NOMO-1 (cell line): ENCODE measurements around the gene S1PR1.
"Not testable (repeated sequence)": the region's sequence is repeated elsewhere in the genome, so short reads cannot be mapped to it uniquely, and the experiment has no call there.

Source experiments
- DNase-seq, 2 experiments: peaks; one replicate each; lab custom pipeline; 2025; ENCODE audit not compliant: unreplicated experiment in 2 of 2; lab: John Stamatoyannopoulos, UW

Gene S1PR1

GRCh38 chr1:101236516-101237228 lies at the start of gene S1PR1:
Gene S1PR1 (plus strand): TSS chr1:101237019. CDS start chr1:101238985, 1,966 bp downstream.
- no peak for DNase-seq

GRCh38 chr1:101187297-101187696 lies 49.5 kb upstream of the S1PR1 start:
- peak in 1 of 2 experiments; percentile 43 for DNase-seq

GRCh38 chr1:101188331-101188730 lies 48.5 kb upstream of the S1PR1 start:
- no peak for DNase-seq

- not testable (repeated sequence) for DNase-seq
These were observed 47.9 kb upstream of the S1PR1 start for GRCh38 chr1:101188968-101189367.

GRCh38 chr1:101190441-101190840 lies 46.4 kb upstream of the S1PR1 start:
- DNase-seq, result no peak

GRCh38 chr1:101191049-101191448 lies 45.8 kb upstream of the S1PR1 start:
- peak in 1 of 2 experiments; percentile 57 for DNase-seq

GRCh38 chr1:101193733-101194169 lies 43.1 kb upstream of the S1PR1 start:
- no peak for DNase-seq

GRCh38 chr1:101194746-101195145 lies 42.1 kb upstream of the S1PR1 start:
- DNase-seq, result no peak

- no peak for DNase-seq
These were observed 40.2 kb upstream of the S1PR1 start for GRCh38 chr1:101196668-101197067.

- peak; percentile 17 to 47 for DNase-seq
These were observed 37.8 kb upstream of the S1PR1 start for GRCh38 chr1:101198842-101199636.

- DNase-seq, result no peak
These were observed 37.2 kb upstream of the S1PR1 start for GRCh38 chr1:101199637-101199982.

- no peak for DNase-seq
These were observed 36.3 kb upstream of the S1PR1 start for GRCh38 chr1:101200513-101200912.

- DNase-seq, result no peak
These were observed 32.8 kb upstream of the S1PR1 start for GRCh38 chr1:101203820-101204540.

GRCh38 chr1:101205457-101205856 lies 31.4 kb upstream of the S1PR1 start:
- no peak for DNase-seq

- DNase-seq, result not testable (repeated sequence)
These were observed 30.7 kb upstream of the S1PR1 start for GRCh38 chr1:101206139-101206538.

- not testable (repeated sequence) for DNase-seq
These were observed 29.5 kb upstream of the S1PR1 start for GRCh38 chr1:101207271-101207670.

- no peak for DNase-seq
These were observed 28.9 kb upstream of the S1PR1 start for GRCh38 chr1:101207891-101208290.

GRCh38 chr1:101215363-101216011 lies 21.3 kb upstream of the S1PR1 start:
- DNase-seq, result no peak

GRCh38 chr1:101216623-101217022 lies 20.2 kb upstream of the S1PR1 start:
- DNase-seq, result no peak

- no peak for DNase-seq
These were observed 19.7 kb upstream of the S1PR1 start for GRCh38 chr1:101217148-101217547.

- DNase-seq, result not testable (repeated sequence)
These were observed 17.9 kb upstream of the S1PR1 start for GRCh38 chr1:101218968-101219367.
